SU-DHL-6 (cell line): Measurements from ENCODE around the gene HIPK2.

ENCODE experiments used
- H2AFZ ChIP-seq: fragments of 200-600 bp; sonication (generic); 2 replicates; pipeline ENCODE4 v1.6.1; 2014; ENCODE audit warnings: low read depth, mild to moderate bottlenecking, moderate library complexity, mixed read lengths, antibody characterized with exemption, low read length; ENCODE audit not compliant: severe bottlenecking
- H3F3A ChIP-seq: fragments of 200-600 bp; shearing (Covaris generic); 2 replicates; pipeline ENCODE4 v1.6.0; 2016; ENCODE audit warnings: antibody characterized with exemption, mild to moderate bottlenecking; ENCODE audit not compliant: insufficient read depth
- H3K27ac ChIP-seq: fragments of 200-600 bp; sonication (generic); 2 replicates; pipeline ENCODE4 v1.5.1; 2016; ENCODE audit warnings: low read depth, mild to moderate bottlenecking, low read length, moderate library complexity, mixed read lengths
- H3K27me3 ChIP-seq: fragments of 200-600 bp; sonication (generic), shearing (Covaris generic); 2 replicates; pipeline ENCODE4 v1.6.0; 2014; ENCODE audit warnings: mild to moderate bottlenecking, low read length
- H3K36me3 ChIP-seq: fragments of 200-600 bp; sonication (generic); 2 replicates; pipeline ENCODE4 v1.6.1; 2014; ENCODE audit warnings: mild to moderate bottlenecking, low read length, mixed read lengths
- H3K4me2 ChIP-seq: fragments of 300-600, 200-600 bp; shearing (Covaris generic), sonication (generic); 2 replicates; pipeline ENCODE4 v1.6.0; 2014; ENCODE audit warnings: low read length, low read depth, mild to moderate bottlenecking; ENCODE audit not compliant: poor library complexity, severe bottlenecking
- H3K4me3 ChIP-seq: fragments of 200-600 bp; sonication (generic); 2 replicates; pipeline ENCODE4 v1.5.1; 2014; ENCODE audit warnings: antibody characterized with exemption, low read length, mild to moderate bottlenecking, mixed read lengths; ENCODE audit not compliant: insufficient read depth, poor library complexity, severe bottlenecking
- H3K79me2 ChIP-seq: fragments of 200-600 bp; sonication (generic); 2 replicates; pipeline ENCODE4 v1.6.1; 2014; ENCODE audit warnings: mild to moderate bottlenecking, low read length, moderate library complexity; ENCODE audit not compliant: insufficient read depth
- H3K9ac ChIP-seq: fragments of 200-600 bp; sonication (generic); 2 replicates; pipeline ENCODE4 v1.7.0; 2014; ENCODE audit warnings: mild to moderate bottlenecking, low read length
- H3K9me2 ChIP-seq: fragments of 200-600 bp; sonication (generic); replicated peaks from 2 replicates; pipeline ENCODE4 v1.6.1; 2014; ENCODE audit warnings: low read length; ENCODE audit not compliant: insufficient read depth
- H3K9me3 ChIP-seq: fragments of 200-600 bp; sonication (generic); 2 replicates; pipeline ENCODE4 v1.6.1; 2014; ENCODE audit warnings: low read length, mixed read lengths; ENCODE audit not compliant: insufficient read depth
- H4K20me1 ChIP-seq: fragments of 200-600 bp; sonication (generic); 2 replicates; pipeline ENCODE4 v1.6.1; 2014; ENCODE audit warnings: low read depth, mild to moderate bottlenecking, antibody characterized with exemption, low read length, moderate library complexity, mixed read lengths
- EZH2phosphoT487 ChIP-seq: fragments of 200-600 bp; sonication (generic), shearing (Covaris generic); conservative IDR thresholded peaks from 2 replicates; pipeline ENCODE4 v1.6.1; 2018; ENCODE audit warnings: mild to moderate bottlenecking, antibody characterized with exemption, low read length, moderate library complexity, mixed read lengths
- TF ChIP-seq, protein P1 (sequence below): fragments of 200-600 bp; sonication (generic); IDR thresholded peaks from one replicate; pipeline ENCODE4 v1.5.1; 2017; ENCODE audit warnings: antibody characterized with exemption, mild to moderate bottlenecking, low read length, moderate library complexity; ENCODE audit not compliant: insufficient read depth, poor library complexity, severe bottlenecking

HIPK2 gene

DNA sequence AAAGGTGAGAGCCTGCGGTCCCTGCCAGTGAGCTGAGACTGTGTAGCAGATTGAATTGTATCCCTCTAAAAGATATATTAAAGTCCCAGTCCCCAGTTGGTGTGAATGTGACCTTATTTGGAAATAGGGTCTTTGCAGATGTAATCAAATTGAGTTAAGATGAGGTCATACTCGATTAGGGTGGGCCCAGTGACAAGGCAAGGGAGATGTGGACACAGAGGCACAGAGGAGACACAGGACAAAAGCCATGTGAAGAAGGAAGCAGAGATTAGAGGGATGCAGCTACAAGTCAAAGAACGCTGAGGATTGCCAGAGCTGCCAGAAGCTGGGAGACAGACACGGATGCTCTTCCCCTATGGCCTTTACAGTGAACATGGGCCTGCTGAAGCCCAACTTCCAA lies 150.0 kb downstream of the HIPK2 start:
- Histone ChIP-seq H3F3A (no peaks in the 10 kb centered on the region), H3K4me3 (no peak overlapping the region), H3K9me3 (no peaks in the 10 kb centered on the region), H2AFZ (no peak overlapping the region), H3K79me2 (no peaks in the 10 kb centered on the region), H3K4me2 (no peak overlapping the region), H3K36me3 (no peaks in the 10 kb centered on the region), H3K27ac (no peak overlapping the region), H3K9me2 (no peaks in the 10 kb centered on the region; the same call in 1 of the 2 replicates), H3K27me3 (no peaks in the 10 kb centered on the region), H4K20me1 (no peaks in the 10 kb centered on the region), H3K9ac (no peak overlapping the region)
- TF ChIP-seq, protein P1, sequence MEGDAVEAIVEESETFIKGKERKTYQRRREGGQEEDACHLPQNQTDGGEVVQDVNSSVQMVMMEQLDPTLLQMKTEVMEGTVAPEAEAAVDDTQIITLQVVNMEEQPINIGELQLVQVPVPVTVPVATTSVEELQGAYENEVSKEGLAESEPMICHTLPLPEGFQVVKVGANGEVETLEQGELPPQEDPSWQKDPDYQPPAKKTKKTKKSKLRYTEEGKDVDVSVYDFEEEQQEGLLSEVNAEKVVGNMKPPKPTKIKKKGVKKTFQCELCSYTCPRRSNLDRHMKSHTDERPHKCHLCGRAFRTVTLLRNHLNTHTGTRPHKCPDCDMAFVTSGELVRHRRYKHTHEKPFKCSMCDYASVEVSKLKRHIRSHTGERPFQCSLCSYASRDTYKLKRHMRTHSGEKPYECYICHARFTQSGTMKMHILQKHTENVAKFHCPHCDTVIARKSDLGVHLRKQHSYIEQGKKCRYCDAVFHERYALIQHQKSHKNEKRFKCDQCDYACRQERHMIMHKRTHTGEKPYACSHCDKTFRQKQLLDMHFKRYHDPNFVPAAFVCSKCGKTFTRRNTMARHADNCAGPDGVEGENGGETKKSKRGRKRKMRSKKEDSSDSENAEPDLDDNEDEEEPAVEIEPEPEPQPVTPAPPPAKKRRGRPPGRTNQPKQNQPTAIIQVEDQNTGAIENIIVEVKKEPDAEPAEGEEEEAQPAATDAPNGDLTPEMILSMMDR = no peak
- no peak for TF ChIP-seq EZH2phosphoT487

DNA sequence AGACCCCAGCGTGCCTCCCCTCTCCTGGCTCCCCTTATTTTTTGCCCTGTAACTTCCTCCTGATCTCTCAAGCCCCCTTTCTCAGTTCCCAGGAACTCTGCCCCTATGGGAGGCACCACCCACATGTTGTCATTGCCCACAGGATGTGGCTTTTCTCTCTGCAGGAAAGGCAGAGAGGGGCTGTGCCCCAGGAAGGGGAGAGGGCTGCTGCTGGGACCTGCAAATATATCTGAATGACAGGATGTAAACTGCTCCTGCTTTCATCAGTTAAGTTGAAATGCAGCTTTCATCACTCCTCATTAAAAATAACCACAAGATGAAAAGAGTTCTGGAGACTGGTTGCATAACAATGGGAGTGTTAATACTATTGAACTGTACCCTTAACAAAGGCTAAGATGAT lies 151.0 kb downstream of the HIPK2 start:
- Histone ChIP-seq H3K9ac (no peak overlapping the region), H3K27ac (no peak overlapping the region), H3K9me2 (no peaks in the 10 kb centered on the region; the same call in 1 of the 2 replicates), H3K4me3 (no peak overlapping the region), H3K79me2 (no peaks in the 10 kb centered on the region), H3K4me2 (no peak overlapping the region), H3K9me3 (no peaks in the 10 kb centered on the region), H3K27me3 (no peaks in the 10 kb centered on the region), H3F3A (no peaks in the 10 kb centered on the region), H4K20me1 (no peaks in the 10 kb centered on the region), H2AFZ (no peak overlapping the region), H3K36me3 (no peaks in the 10 kb centered on the region)
- TF ChIP-seq EZH2phosphoT487 = no peak
- TF ChIP-seq, protein P1 = no peak

DNA sequence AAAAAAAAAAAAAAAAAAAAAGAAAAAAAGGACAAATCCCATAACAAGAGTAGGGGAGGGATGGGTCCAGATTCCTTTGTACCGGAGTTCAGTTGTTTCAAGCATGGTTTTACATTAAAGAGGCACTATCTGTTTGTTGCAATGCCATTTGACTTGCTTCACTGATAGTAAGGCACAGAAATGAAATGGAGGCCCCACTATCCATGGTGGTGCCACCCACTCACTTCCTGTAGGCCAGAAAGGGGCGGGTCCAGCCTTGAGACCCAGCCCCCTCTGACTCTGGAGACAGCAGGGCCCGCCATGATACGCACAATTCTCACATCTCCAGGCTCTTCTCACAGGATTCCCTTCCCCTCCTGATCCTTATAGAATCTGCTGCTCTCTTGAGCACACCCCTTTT lies 154.3 kb downstream of the HIPK2 start:
- Histone ChIP-seq H3K27me3 (no peaks in the 10 kb centered on the region), H3F3A (no peaks in the 10 kb centered on the region), H3K9ac (no peak overlapping the region), H3K27ac (no peak overlapping the region), H3K79me2 (no peaks in the 10 kb centered on the region), H3K36me3 (no peaks in the 10 kb centered on the region), H3K4me2 (no peak overlapping the region), H2AFZ (no peak overlapping the region), H3K4me3 (no peak overlapping the region), H4K20me1 (no peaks in the 10 kb centered on the region), H3K9me3 (no peaks in the 10 kb centered on the region), H3K9me2 (no peaks in the 10 kb centered on the region)
- TF ChIP-seq, protein P1 = no peak
- TF ChIP-seq EZH2phosphoT487 = no peak
